ENCODE results near the gene ZIC4. TPM values are rescaled to one million over a fixed set of nuclear protein-coding genes. Genes with fewer than 3 reads are reported as not detected.

Gene ZIC4
- total and polyA plus RNA-seq, 9 of the 15 experiments (the other 6 are each of a cell fraction or from before 2014, with no cell fraction given), result not detected

DNA sequence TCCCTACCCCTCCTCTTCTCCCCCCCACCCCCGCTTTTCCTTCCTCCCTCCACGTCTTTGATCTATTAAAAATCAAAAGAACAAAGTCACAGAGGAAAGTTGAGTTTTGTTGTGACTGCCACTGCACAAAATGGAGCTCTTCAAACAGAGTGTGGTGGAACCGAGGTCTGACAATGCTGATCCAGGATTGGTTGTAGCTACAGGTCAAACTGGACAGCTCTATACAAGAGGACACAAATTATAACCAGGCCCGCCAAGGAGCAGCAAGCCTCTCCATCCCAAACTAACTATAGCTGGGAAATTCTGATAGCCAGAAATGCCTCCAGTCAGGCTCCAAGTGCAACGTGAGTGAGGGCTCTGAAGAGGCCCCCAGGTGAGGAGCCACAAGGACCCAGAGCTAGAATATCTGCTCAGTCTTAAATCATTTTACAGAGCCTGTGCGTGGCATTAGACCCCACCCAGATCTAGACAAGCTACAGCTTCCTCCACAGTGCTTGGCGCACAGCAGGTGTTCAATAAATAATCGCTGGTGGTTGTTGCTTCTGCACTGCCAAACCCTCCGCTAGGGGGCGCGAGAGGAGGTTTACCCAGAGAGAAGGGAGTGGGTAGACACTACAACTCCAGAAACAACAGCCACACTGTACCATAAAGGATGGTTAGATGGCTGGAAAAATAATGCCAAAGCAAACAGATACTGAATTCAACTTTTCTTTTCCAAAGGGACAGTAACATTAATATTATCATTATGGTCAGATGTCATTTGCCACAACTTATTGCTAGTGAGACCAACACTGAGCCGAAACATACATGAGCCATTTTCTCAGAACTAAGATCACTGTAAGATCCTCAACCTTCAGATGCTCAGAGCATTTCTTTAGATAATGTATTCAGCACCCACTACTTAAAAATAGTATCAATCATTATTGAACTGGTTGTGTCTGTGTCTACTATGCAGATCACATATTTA, 44.6 kb downstream of the ZIC4 start:
- POLR2A ChIA-PET, result no interaction called here
- H3K27ac ChIP-seq (ENCODE audit: extremely low read depth, low read depth, low read length), result no peak overlapping the region
- no peak overlapping the region for H3K4me3 ChIP-seq
- FAIRE-seq (peak; percentile 54), ATAC-seq (peak; percentile 90), DNase-seq (ENCODE audit: extremely low read depth in 1 of 4, low spot score in 3 of 4) (peak; percentile 58 to 71 (median 66))
- H2AFZ ChIP-seq (ENCODE audit: low read depth, low read length), result no peak overlapping the region
- 0% methylated on average over 11 of the region's 12 CpGs for WGBS (ENCODE audit: insufficient coverage, low coverage, missing lambda C conversion rate)
- no peaks in the 10 kb centered on the region for H3K79me2 ChIP-seq (ENCODE audit: control insufficient read depth, insufficient read depth, low read length)
- no peaks in the 10 kb centered on the region for H3K9me1 ChIP-seq (ENCODE audit: control insufficient read depth, insufficient read depth, low read length)
- no peaks in the 10 kb centered on the region for H3K9me3 ChIP-seq (replicated peaks; ENCODE audit: control insufficient read depth, insufficient read depth, low read depth, low read length)
- H3K36me3 ChIP-seq (ENCODE audit: control insufficient read depth, insufficient read depth, low read length), result no peaks in the 10 kb centered on the region
- intact Hi-C loops (cut with micrococcal nuclease), result no loop called here
- in situ Hi-C loops (cut with MboI), result no loop called here
- H3K4me1 ChIP-seq (replicated peaks in 1 of 2; ENCODE audit: control insufficient read depth in 2 of 2, insufficient read depth in 2 of 2, low read length in 2 of 2), result no peaks in the 10 kb centered on the region
- BruUV-seq (replicated peaks), result no TSS peak
- no peaks in the 10 kb centered on the region for H4K20me1 ChIP-seq (replicated peaks; ENCODE audit: control insufficient read depth, insufficient read depth, low read length)
- no peak overlapping the region for H3K9ac ChIP-seq (ENCODE audit: insufficient read depth in 1 of 2, low read depth in 2 of 2, low read length in 2 of 2)
- H3K4me2 ChIP-seq (ENCODE audit: insufficient read depth, low read length), result no peak overlapping the region
- peaks cover 0 to 27% of the 10 kb centered on the region in 2 experiments; a peak in 3 of 5 replicates for H3K27me3 ChIP-seq (ENCODE audit: control insufficient read depth in 2 of 2, insufficient read depth in 2 of 2, low read length in 2 of 2)
- CTCF ChIA-PET (ENCODE audit: low intra/inter-chr PET ratio), result no interaction called here
- TF ChIP-seq KHSRP (IDR thresholded peaks at IDR 0.05) (no peak), SMC3 (conservative IDR thresholded peaks at IDR 0.05; ENCODE audit: insufficient read depth, low read depth, low read length) (peak; percentile 34; the same call in 1 of the 2 replicates), RBM34 (IDR thresholded peaks at IDR 0.05; ENCODE audit: borderline replicate concordance, insufficient read depth, low read length) (no peak), CTCFL (IDR thresholded peaks at IDR 0.05; ENCODE audit: borderline replicate concordance, insufficient read depth, low read depth, low read length, poor library complexity, severe bottlenecking) (peak; percentile 15), ZNF124 (CRISPR knock-in tag; IDR thresholded peaks at IDR 0.05) (no peak), ZNF143 (CRISPR knock-in tag; IDR thresholded peaks at IDR 0.05) (no peak), CTCF (IDR thresholded peaks at IDR 0.05 in 2 of 3, conservative IDR thresholded peaks at IDR 0.05 in 1 of 3; ENCODE audit: insufficient read depth in 2 of 3, low read depth in 1 of 3, low read length in 3 of 3) (peak; percentile 59 to 74 (median 60)), RAD21 (CRISPR knock-in tag; conservative IDR thresholded peaks at IDR 0.05 in 1 of 2, IDR thresholded peaks at IDR 0.05 in 1 of 2) (peak in 1 of 2 experiments; percentile 35; a peak in 2 of 4 replicates), MAFG (tag; conservative IDR thresholded peaks at IDR 0.05) (no peak), ZC3H8 (IDR thresholded peaks at IDR 0.05) (no peak), POLR2B (IDR thresholded peaks at IDR 0.05; ENCODE audit: low read depth, partially characterized antibody) (no peak), SIRT6 (IDR thresholded peaks at IDR 0.05; ENCODE audit: low read depth, low read length) (no peak), ILK (tag; IDR thresholded peaks at IDR 0.05; ENCODE audit: borderline replicate concordance, low read depth) (no peak)
- TF ChIP-seq, protein P1, sequence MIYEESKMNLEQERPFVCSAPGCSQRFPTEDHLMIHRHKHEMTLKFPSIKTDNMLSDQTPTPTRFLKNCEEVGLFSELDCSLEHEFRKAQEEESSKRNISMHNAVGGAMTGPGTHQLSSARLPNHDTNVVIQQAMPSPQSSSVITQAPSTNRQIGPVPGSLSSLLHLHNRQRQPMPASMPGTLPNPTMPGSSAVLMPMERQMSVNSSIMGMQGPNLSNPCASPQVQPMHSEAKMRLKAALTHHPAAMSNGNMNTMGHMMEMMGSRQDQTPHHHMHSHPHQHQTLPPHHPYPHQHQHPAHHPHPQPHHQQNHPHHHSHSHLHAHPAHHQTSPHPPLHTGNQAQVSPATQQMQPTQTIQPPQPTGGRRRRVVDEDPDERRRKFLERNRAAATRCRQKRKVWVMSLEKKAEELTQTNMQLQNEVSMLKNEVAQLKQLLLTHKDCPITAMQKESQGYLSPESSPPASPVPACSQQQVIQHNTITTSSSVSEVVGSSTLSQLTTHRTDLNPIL (CRISPR knock-in tag; IDR thresholded peaks at IDR 0.05), result no peak

Measured in K562 (cell line).